GM08714 (cell line): ENCODE data around the gene STAG1.
"Not testable (repeated sequence)": the region's sequence is repeated elsewhere in the genome, so short reads cannot be mapped to it uniquely, and the experiment has no call there.

Experiments
- H3K4me3 ChIP-seq: fragments of 200-500 bp; sonication (Bioruptor generic); 2 replicates; pipeline ENCODE4 v1.5.1; 2014; ENCODE audit warnings: mild to moderate bottlenecking, low read length, inconsistent platforms
- ZNF274 ChIP-seq: IDR thresholded peaks from 2 replicates; pipeline ENCODE4 v1.6.1; 2012; ENCODE audit warnings: mild to moderate bottlenecking, low read depth, low read length

The STAG1 gene

GRCh38 chr3:136385457-136385856 is 366.7 kb downstream of the STAG1 start:
- TF ChIP-seq ZNF274 = no peak
- H3K4me3 ChIP-seq = no peak overlapping the region

- TF ChIP-seq ZNF274 = no peak
- no peak overlapping the region for H3K4me3 ChIP-seq
Measured at GRCh38 chr3:136381051-136381450, 371.1 kb downstream of the STAG1 start.

GRCh38 chr3:136380530-136380929 is 371.6 kb downstream of the STAG1 start:
- H3K4me3 ChIP-seq = no peak overlapping the region
- TF ChIP-seq ZNF274 = no peak

- no peak for TF ChIP-seq ZNF274
- H3K4me3 ChIP-seq = no peak overlapping the region
Measured at GRCh38 chr3:136378011-136378410, 374.2 kb downstream of the STAG1 start.

GRCh38 chr3:136377508-136377907 is 374.7 kb downstream of the STAG1 start:
- no peak overlapping the region for H3K4me3 ChIP-seq
- TF ChIP-seq ZNF274 = no peak

- not testable (repeated sequence) for H3K4me3 ChIP-seq
Measured at GRCh38 chr3:136375800-136376199, 376.4 kb downstream of the STAG1 start.

GRCh38 chr3:136366289-136366688 is 385.9 kb downstream of the STAG1 start:
- H3K4me3 ChIP-seq = no peak overlapping the region
- TF ChIP-seq ZNF274 = no peak

GRCh38 chr3:136353461-136353860 is 398.7 kb downstream of the STAG1 start:
- TF ChIP-seq ZNF274 = no peak
- H3K4me3 ChIP-seq = no peak overlapping the region

- H3K4me3 ChIP-seq = no peak overlapping the region
- TF ChIP-seq ZNF274 = no peak
Measured at GRCh38 chr3:136351905-136352304, 400.3 kb downstream of the STAG1 start.

GRCh38 chr3:136351351-136351750 is 400.8 kb downstream of the STAG1 start:
- H3K4me3 ChIP-seq = no peak overlapping the region
- no peak for TF ChIP-seq ZNF274

GRCh38 chr3:136350557-136350956 is 401.6 kb downstream of the STAG1 start:
- no peak overlapping the region for H3K4me3 ChIP-seq
- TF ChIP-seq ZNF274 = no peak

GRCh38 chr3:136350132-136350531 is 402.0 kb downstream of the STAG1 start:
- no peak for TF ChIP-seq ZNF274
- H3K4me3 ChIP-seq = no peak overlapping the region

- TF ChIP-seq ZNF274 = no peak
- H3K4me3 ChIP-seq = no peak overlapping the region
Measured at GRCh38 chr3:136346486-136346885, 405.7 kb downstream of the STAG1 start.

GRCh38 chr3:136343873-136344555 is 408.2 kb downstream of the STAG1 start:
- TF ChIP-seq ZNF274 = no peak
- no peak overlapping the region for H3K4me3 ChIP-seq

GRCh38 chr3:136343446-136343845 is 408.7 kb downstream of the STAG1 start:
- H3K4me3 ChIP-seq = no peak overlapping the region
- no peak for TF ChIP-seq ZNF274
